Skeletal muscle satellite cell (primary cell): ENCODE data around the gene RPL13.

Experiments
- H3K27me3 ChIP-seq: 2 replicates; pipeline ENCODE4 v1.7.0; 2013; ENCODE audit warnings: low read length; ENCODE audit not compliant: control insufficient read depth, insufficient read depth
- H3K36me3 ChIP-seq: 2 replicates; pipeline ENCODE4 v1.7.0; 2013; ENCODE audit warnings: mild to moderate bottlenecking, control low read depth, low read length; ENCODE audit not compliant: insufficient read depth
- H3K4me1 ChIP-seq: 2 replicates; pipeline ENCODE4 v1.7.0; 2013; ENCODE audit warnings: low read length; ENCODE audit not compliant: control insufficient read depth, insufficient read depth
- H3K4me2 ChIP-seq: 2 replicates; pipeline ENCODE4 v1.7.0; 2013; ENCODE audit warnings: mild to moderate bottlenecking, low read length
- H3K4me3 ChIP-seq: 2 replicates; pipeline ENCODE4 v1.7.0; 2013; ENCODE audit warnings: low read length
- H3K9ac ChIP-seq: 2 replicates; pipeline ENCODE4 v1.7.0; 2013; ENCODE audit warnings: mild to moderate bottlenecking, low read depth, low read length, moderate library complexity
- H3K9me3 ChIP-seq: replicated peaks from 2 replicates; pipeline ENCODE4 v1.7.0; 2013; ENCODE audit warnings: mild to moderate bottlenecking, control low read depth, low read length

RPL13 gene

GRCh38 chr16:89574681-89575246 lies 14.3 kb downstream of the RPL13 start:
- peak overlapping the region; percentile 89 for H3K9ac ChIP-seq
- H3K9me3 ChIP-seq, result no peaks in the 10 kb centered on the region
- H3K4me2 ChIP-seq, result peak overlapping the region; percentile 88
- H3K4me1 ChIP-seq, result peaks cover 27% of the 10 kb centered on the region
- peaks cover 27% of the 10 kb centered on the region for H3K36me3 ChIP-seq
- no peaks in the 10 kb centered on the region for H3K27me3 ChIP-seq
- peak overlapping the region; percentile 96 for H3K4me3 ChIP-seq

- no peaks in the 10 kb centered on the region for H3K27me3 ChIP-seq
- peaks cover 35% of the 10 kb centered on the region for H3K36me3 ChIP-seq
Measured at GRCh38 chr16:89575247-89576152, 15.0 kb downstream of the RPL13 start, which contains the start of gene CPNE7. TSS of gene CPNE7 (plus strand) at chr16:89575758. CDS start at chr16:89575898, 140 bp downstream.

GRCh38 chr16:89576153-89577054 lies 15.9 kb downstream of the RPL13 start:
- H3K4me3 ChIP-seq, result peak overlapping the region; percentile 96
- peak overlapping the region; percentile 95 for H3K9ac ChIP-seq

More at GRCh38 chr16:89575247-89576152, 15.0 kb downstream of the RPL13 start, which contains the start of gene CPNE7:
- Histone ChIP-seq H3K9ac (peak within 1 kb of the TSS; percentile 95), H3K4me1 (peaks cover 27% of the 10 kb centered on the region), H3K9me3 (no peaks in the 10 kb centered on the region), H3K4me2 (peak within 1 kb of the TSS; percentile 88), H3K4me3 (peak within 1 kb of the TSS; percentile 96)

GRCh38 chr16:89577055-89577759 lies 16.7 kb downstream of the RPL13 start:
- no peaks in the 10 kb centered on the region for H3K27me3 ChIP-seq
- peak overlapping the region; percentile 95 for H3K9ac ChIP-seq
- H3K4me2 ChIP-seq, result peak overlapping the region; percentile 88
- H3K9me3 ChIP-seq, result no peaks in the 10 kb centered on the region
- peaks cover 46% of the 10 kb centered on the region for H3K36me3 ChIP-seq
- H3K4me3 ChIP-seq, result peak overlapping the region; percentile 96
- peaks cover 42% of the 10 kb centered on the region for H3K4me1 ChIP-seq

More at GRCh38 chr16:89576153-89577054, 15.9 kb downstream of the RPL13 start:
- peak overlapping the region; percentile 88 for H3K4me2 ChIP-seq
- peaks cover 40% of the 10 kb centered on the region for H3K36me3 ChIP-seq
- H3K27me3 ChIP-seq, result no peaks in the 10 kb centered on the region
- H3K4me1 ChIP-seq, result peaks cover 34% of the 10 kb centered on the region
- H3K9me3 ChIP-seq, result no peaks in the 10 kb centered on the region

- no peaks in the 10 kb centered on the region for H3K9me3 ChIP-seq
- no peak overlapping the region for H3K4me2 ChIP-seq
- H3K4me1 ChIP-seq, result peaks cover 47% of the 10 kb centered on the region
- no peak overlapping the region for H3K4me3 ChIP-seq
- H3K27me3 ChIP-seq, result no peaks in the 10 kb centered on the region
- peaks cover 67% of the 10 kb centered on the region for H3K36me3 ChIP-seq
- H3K9ac ChIP-seq, result no peak overlapping the region
Measured at GRCh38 chr16:89579351-89579750, 18.9 kb downstream of the RPL13 start.

- Histone ChIP-seq H3K4me1 (peaks cover 47% of the 10 kb centered on the region), H3K4me2 (peak overlapping the region; percentile 37), H3K36me3 (peaks cover 80% of the 10 kb centered on the region)
Measured at GRCh38 chr16:89581045-89581695, 20.7 kb downstream of the RPL13 start.

GRCh38 chr16:89581861-89582563 lies 21.5 kb downstream of the RPL13 start:
- Histone ChIP-seq H3K9me3 (no peaks in the 10 kb centered on the region), H3K9ac (peak overlapping the region; percentile 77), H3K4me2 (peak overlapping the region; percentile 37), H3K36me3 (peaks cover 83% of the 10 kb centered on the region), H3K4me1 (peaks cover 50% of the 10 kb centered on the region), H3K27me3 (no peaks in the 10 kb centered on the region), H3K4me3 (peak overlapping the region; percentile 27)

More at GRCh38 chr16:89581045-89581695, 20.7 kb downstream of the RPL13 start:
- Histone ChIP-seq H3K9me3 (no peaks in the 10 kb centered on the region), H3K4me3 (no peak overlapping the region), H3K9ac (peak overlapping the region; percentile 77), H3K27me3 (no peaks in the 10 kb centered on the region)

- peak overlapping the region; percentile 77 for H3K9ac ChIP-seq
Measured at GRCh38 chr16:89582614-89583196, 22.2 kb downstream of the RPL13 start.

GRCh38 chr16:89583197-89583894 lies 22.9 kb downstream of the RPL13 start:
- Histone ChIP-seq H3K36me3 (peaks cover 81% of the 10 kb centered on the region), H3K27me3 (no peaks in the 10 kb centered on the region), H3K9me3 (no peaks in the 10 kb centered on the region), H3K4me3 (no peak overlapping the region), H3K4me1 (peaks cover 43% of the 10 kb centered on the region), H3K4me2 (no peak overlapping the region), H3K9ac (peak overlapping the region; percentile 77)

More at GRCh38 chr16:89582614-89583196, 22.2 kb downstream of the RPL13 start:
- Histone ChIP-seq H3K4me3 (no peak overlapping the region), H3K4me1 (peaks cover 43% of the 10 kb centered on the region), H3K4me2 (peak overlapping the region; percentile 14), H3K27me3 (no peaks in the 10 kb centered on the region), H3K9me3 (no peaks in the 10 kb centered on the region), H3K36me3 (peaks cover 80% of the 10 kb centered on the region)
